ENCODE data around the gene GNAS-AS1.
A peak's percentile ranks its signal among the peaks of the same experiment; 100 is the strongest.

Gene GNAS-AS1

DNA sequence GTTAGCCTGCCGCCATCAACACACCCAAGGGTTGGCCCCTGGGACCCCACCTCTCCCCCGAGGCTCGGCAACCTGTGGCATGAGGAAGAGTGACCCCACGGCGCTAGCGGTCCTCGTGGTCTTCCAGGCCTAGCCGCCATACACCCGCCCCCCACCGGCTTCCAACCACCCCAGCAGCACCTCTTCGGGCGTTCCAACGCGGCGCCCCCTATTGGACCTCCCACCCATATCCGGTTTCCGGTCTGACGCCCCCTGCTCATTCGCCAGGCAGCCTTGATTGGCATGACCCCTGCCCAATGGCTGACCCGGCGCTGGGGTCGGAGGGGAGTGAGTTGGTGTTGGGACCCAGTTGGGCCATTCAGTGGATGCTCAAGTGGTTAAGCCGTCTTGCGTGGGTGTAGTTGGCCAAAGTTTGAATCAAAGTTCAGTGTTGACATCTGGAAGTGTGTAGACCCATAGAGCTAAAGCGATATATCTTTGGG lies at the start of gene GNAS-AS1:
Gene GNAS-AS1, minus strand, starts transcription at position 210 of the 482 bp plus-strand sequence.
- DNase-seq: peak in 46 of 56 donors; percentile 9 to 76 (median 40)

DNA sequence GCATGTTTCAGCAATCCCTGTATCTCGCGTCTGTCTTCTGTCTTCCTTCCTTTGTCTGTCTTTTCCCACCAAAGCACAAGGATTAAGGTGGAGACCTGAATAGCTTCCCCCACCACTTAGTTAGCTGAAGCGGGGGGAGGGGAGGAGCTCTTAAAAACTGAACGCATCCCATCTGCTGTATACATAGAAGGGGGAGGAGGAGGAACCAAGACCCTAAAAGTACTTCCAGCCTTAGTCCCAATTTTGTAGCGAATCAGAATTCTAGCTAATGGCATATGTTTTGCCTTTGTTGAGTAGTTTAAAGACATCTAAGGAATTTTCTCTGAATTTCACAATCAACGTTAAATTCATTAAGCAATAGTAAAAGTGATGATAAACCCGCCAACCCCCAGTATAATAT lies 49.7 kb upstream of the GNAS-AS1 start:
- DNase-seq: no peak

DNA sequence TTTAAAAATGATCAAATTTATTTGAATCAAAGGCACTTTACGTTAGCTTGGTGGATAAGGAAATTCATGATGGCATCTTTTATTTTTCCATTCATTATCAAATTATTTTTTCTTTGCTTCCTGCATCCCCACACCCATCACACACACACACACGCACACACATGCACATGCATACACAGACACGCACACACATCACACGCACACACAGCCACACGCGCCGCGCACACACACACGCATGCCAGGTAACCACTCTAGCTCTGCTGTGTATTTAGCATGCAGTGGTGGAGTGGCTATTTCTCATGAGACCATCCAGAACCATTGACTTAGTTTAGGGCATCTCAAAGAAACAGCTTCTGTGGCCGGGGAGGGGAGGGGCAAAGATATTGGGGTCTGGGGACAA lies 48.8 kb upstream of the GNAS-AS1 start:
- DNase-seq: no peak

DNA sequence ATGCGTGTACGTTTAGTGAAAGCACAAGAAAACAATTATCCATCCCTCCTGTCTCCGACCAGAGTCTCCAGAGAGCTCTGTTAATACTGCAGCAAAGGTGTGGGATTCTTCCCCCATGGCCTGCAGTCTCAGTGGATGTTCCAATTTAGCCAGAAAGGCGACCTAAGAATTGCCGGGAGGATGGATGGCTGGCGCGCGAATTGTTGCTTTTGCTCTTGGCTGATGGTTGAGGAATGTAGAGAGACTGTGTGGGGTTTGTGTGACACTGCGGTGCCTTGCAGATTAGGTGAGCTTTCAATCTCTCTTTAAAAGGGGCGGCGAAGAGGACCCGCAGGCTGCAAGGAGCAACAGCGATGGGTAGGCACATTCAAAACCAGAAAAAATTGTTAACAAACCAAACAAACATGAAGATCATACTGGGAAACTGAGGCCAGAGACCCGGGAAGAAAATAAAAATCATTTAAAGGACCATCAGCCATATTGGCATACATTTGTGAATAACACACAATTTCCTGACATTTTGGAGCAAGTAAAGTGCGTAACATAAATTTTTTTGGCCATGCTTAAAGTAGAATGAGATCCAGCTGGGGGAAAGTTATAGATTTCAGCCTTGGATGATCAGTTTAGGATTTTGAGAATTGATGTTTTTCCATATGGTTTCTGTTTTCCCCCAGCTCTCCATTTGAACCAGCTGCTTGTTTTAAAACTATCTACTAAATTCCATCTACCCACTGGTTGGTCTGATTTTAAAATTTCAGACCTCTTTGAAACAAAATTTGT lies 48.1 kb upstream of the GNAS-AS1 start:
- no peak for DNase-seq

DNA sequence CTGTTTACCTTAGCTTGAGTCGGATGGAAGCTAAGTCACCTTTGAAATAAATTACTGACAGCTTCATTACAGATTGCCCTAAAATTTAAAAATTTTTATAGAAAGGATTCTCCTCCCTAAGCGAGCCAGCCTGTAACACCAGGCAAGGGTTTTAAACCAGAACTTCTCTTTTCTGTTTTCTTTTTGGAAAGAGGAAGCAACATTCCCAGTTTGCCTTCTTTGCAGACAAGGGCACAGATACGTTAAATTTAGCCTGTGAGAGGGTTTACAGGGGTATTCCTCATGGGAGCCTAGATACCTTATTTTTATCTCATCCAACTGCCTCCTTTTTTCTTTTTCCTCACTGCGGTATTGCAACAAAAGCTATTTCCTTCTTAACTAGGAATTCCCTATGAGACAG lies 46.8 kb upstream of the GNAS-AS1 start:
- no peak for DNase-seq

DNA sequence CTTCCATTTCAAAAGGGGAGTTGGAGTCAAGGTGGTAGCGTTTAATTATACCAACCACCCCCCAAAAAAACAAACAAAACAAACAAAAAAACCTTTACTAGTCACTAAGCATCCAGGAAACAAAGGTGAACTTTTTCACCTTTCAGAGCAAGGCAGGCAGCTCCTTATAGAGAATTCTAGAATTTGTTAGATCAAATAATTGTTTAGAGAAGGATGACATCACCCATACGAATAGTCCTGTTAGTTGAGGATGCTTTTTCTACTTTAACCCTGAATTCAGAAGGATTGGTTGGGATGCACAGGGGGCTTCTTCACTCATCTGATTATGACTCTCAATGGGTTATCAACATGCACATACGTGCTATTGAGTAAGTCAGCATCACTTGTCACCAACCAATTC lies 46.1 kb upstream of the GNAS-AS1 start:
- no peak for DNase-seq

DNA sequence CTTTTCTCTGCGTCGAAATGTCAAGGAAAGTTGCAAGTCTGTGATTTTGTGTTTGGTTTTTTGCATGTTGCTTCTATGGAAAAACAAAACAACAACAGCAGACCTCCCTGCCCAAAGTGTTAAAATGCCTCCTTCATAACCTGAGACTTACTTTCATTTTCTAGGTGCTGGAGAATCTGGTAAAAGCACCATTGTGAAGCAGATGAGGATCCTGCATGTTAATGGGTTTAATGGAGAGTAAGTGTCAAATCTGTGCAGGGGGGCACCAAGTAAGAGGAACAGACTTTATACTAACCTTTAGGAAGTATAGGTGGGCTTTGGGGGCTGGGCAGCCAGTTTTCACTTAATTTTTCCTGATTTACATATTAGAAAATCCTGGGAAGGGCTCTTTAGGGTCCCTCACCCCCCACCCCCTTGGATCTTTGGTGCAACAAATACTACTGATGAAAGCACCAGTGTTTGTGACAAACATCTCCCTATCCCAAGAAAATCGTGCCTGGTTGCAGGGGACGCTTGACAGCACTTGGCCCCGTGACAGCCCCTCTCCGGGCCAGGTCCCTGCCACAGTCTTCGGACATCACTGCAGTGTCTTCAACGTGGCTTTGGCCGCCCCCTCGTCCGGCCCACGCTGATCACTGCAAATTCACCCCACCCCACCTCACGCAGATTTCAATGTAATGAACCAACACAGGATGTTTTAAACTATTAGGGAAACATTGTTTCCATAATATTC lies 44.9 kb upstream of the GNAS-AS1 start:
- DNase-seq: peak in 4 of 56 donors; percentile 7 to 36 (median 15)

DNA sequence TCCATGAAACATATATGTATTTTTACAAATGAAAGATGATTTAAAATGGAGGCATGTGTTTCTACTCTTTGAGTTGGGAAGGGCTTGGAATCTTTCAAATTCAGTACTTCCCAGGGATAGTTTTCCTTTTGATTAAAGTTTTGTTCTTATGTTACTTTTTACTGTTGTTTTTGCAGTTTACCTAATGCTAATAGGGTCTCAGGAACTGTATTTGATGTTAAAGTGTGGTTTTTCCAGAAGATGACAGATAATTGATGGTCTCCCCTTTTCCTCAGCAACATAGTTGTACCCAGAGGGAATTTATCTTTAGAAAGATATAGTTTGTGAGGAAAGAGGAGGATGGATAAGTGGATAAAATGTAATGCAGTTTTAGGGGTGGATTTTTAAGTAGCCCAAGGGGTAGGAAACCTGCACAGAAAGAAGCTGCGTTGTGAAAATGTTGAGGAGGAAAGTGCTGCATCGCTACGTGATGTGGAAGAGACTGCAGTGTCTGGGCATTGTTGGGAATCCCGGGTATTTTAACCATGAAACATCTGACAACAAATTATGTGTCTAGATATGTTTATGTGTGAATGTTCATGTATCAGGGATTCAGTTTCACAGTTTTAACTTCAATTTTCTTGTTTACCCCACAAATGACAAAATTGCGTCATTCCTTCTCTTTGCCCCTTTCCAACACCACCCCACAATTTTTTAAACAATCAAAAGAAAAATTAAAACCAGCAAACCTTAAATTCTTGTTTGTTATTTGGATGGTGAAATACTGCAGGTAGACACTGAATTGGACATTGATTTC lies 44.1 kb upstream of the GNAS-AS1 start:
- no peak for DNase-seq

DNA sequence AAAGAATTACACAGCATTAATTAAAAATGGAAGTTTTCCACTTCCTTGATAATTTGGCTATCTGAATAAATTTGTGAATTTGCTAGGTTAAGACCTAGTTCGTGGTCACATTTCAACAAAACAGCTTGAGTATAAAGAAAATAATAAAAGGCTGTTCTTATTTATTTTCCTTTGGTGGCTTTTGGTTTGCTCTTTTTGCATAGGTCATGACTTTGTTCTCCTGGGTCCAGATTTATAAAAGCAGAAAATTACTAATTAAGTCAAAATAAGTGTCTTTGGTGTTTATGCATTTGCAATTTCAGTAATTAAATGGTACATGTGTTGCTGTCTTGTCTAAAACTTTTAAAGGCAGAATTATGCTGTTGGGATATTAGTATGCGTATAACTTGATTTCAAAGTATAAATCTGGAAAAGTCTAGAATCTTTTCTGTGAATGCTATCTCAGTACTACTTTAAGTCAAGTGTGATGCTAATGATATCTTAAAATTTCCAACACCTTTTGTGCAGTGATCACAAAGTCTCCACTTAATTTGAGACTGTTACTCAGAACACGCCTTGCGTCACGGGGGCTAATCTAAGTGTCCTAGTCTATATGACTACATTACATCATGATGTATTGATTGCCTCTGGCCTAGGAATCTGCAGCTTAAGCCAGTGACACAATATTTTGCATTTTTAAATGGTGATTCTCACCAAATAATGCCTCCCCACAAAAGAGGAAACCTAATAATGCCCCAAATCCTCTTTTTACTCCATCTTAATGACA lies 42.8 kb upstream of the GNAS-AS1 start:
- no peak for DNase-seq

DNA sequence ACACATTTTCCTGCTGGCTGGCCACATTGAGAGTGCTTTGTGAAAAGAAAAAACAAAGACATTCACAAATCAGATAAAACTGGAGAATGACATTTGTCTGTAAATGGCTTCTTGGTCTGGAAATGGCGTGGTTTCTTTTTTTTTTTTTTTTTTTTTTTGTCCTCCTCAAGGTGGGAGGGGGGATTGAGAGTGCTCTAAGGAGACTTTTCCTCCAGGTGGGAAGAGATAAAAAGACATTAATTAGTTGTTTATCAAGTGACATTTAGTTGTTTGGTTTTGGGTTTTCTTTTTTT lies 42.2 kb upstream of the GNAS-AS1 start:
- no peak for DNase-seq

DNA sequence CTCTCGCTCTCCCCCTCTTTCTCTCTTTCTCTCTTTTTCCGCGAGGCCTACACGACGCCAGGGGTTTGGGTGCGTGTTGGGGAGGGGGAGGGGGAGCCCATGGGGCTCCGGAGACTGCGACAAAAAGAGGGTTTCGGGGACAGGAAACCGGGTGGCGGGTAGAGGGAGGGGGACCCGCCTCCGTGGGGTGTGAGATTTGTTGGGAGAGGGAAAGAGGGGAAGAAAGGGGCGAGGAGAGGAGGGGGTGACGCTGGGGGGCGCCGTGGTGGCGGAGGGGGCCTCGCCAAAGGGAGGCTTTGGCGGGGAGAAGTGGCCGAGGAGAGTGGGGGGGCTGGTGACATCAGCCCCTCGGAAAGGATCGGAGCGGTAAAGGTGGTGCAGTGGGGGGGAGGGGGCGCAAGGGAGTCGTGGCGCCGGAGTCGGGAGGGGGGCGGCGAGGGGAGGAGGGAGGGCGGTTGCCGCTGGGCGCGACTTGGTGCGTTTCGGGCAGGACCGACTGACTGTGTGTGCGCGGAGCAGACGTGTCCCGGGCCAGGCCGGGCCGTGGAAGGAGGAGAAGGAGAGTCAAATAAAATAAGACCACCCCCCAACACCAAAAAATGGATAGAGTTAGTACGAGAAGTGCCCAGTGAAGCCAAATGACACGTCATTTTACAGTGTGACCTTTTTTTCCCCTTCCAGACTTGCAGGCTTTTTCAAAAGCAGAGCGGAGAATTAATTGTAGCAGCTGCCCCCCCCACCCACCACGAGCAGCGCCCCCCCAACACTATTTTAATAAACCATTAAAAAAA lies 41.6 kb upstream of the GNAS-AS1 start:
- DNase-seq: peak in 42 of 56 donors; percentile 13 to 81 (median 56)

DNA sequence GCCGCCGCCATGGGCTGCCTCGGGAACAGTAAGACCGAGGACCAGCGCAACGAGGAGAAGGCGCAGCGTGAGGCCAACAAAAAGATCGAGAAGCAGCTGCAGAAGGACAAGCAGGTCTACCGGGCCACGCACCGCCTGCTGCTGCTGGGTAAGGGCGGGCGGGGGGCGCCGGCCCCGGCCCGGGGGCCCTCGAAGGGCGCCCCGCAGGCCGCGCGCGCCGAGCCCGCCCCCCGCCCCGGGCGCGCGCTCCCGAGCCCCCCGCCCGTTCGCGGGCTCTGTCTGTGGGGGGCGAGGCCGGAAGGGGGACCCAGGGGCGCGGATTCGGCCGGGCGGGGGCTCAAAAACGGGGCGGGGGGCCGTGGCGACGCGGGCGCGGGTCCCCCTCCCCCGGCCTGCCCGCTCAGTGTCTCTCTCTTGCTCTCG lies 41.0 kb upstream of the GNAS-AS1 start:
- peak in 5 of 56 donors; percentile 22 to 57 (median 54) for DNase-seq

DNA sequence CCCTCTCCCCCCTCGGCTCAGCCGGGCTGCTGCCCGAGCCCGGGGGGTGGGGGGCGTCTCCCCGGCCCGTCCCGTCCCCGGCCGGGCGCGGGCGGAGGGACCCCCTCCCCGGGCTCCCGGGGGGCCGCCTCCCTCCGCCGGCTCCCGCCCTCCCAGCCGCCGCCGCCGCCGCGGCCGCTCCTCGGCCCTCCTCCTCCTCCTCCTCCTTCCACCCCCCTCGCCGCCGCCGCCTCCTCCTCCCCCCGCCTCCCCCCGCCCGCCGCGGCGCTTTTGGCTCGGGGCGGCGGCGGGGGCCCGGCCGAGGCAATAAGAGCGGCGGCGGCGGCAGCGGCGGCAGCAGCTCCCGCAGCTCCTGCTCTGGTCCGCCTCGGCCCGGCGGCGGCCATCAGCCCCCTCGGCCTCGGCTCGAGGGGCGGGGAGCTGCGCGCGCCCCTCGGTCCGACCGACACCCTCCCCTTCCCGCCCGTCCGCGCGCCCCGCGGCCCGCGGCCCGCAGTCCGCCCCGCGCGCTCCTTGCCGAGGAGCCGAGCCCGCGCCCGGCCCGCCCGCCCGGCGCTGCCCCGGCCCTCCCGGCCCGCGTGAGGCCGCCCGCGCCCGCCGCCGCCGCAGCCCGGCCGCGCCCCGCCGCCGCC lies 40.5 kb upstream of the GNAS-AS1 start:
- peak in 42 of 56 donors; percentile 21 to 78 (median 66) for DNase-seq

DNA sequence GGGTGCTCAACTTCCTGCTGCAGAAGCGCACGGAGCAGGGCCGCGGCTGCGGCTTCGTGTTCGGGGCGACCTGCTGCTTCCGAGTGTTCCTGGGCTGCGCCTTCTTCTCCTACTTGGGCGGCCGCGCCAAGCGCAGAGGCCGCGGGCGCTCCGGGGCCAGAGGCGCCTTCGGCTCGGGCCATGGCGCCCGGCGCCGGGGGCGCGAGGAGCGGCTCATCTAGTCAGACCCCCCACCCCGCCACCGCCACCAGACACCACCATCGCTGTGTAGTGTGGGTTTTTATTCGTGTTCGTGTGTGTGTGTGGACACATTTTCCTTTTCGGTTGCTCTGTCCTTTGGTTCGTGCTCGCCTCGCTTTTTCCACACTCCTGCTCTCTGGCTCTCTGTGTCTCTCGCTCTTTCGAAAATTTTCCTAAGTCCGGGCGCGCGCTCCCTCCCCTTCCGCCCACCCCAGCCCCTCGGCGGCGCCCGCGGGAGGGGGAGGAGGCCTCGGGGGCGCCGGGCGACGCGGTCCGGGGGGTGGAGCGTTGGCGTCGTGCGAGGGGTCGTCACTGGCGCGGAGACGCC lies 39.9 kb upstream of the GNAS-AS1 start:
- peak in 42 of 56 donors; percentile 19 to 78 (median 64) for DNase-seq

DNA sequence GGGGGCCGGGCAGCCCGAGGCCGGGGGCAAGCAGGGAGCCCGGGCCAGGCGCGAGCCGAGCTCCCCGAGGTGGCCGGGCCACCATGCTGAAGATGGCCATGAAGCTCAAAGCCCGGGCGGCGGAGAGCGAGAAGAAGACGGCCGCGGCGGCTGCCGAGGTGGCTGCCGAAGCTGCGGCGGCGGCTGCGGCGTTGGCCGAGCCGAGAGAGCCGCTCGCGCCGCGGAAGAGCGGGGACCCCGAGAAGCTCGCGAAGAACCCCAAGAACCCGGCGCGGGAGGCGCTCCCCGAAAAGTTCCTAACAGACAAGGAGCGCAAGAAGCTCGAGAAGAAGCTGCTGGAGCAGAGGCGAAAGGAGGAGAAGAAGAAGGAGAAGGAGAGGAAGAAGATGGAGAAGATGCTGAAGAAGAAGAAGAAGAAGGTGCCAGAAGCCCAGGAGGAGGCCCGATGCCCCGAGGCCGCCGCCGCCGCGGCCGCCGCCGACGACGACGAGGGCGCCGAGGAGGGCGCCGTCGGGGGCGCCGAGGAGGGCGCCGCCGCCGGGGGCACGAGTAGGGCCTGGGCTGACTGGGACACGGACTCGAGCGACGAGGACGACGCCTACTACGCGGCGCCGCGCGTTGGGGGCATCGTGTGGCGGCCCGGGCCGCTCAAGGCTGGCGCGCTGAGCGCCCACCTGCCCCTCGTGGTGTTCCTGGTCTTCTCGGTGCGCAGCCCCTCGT lies 39.3 kb upstream of the GNAS-AS1 start:
- no peak for DNase-seq

DNA sequence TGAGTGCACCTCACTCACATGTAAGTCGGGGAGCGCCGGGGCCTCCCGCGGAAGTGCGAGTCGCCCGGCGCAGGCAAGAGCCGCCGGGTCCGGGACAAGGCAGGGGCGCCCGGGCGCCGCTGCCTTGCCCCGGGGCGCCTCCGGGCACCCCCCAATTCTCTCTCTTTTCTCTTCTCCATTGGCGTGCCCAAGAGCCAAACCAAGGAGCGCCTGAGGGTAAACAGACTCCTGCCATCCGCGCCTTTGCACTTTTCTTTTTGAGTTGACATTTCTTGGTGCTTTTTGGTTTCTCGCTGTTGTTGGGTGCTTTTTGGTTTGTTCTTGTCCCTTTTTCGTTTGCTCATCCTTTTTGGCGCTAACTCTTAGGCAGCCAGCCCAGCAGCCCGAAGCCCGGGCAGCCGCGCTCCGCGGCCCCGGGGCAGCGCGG lies 38.6 kb upstream of the GNAS-AS1 start:
- no peak for DNase-seq

DNA sequence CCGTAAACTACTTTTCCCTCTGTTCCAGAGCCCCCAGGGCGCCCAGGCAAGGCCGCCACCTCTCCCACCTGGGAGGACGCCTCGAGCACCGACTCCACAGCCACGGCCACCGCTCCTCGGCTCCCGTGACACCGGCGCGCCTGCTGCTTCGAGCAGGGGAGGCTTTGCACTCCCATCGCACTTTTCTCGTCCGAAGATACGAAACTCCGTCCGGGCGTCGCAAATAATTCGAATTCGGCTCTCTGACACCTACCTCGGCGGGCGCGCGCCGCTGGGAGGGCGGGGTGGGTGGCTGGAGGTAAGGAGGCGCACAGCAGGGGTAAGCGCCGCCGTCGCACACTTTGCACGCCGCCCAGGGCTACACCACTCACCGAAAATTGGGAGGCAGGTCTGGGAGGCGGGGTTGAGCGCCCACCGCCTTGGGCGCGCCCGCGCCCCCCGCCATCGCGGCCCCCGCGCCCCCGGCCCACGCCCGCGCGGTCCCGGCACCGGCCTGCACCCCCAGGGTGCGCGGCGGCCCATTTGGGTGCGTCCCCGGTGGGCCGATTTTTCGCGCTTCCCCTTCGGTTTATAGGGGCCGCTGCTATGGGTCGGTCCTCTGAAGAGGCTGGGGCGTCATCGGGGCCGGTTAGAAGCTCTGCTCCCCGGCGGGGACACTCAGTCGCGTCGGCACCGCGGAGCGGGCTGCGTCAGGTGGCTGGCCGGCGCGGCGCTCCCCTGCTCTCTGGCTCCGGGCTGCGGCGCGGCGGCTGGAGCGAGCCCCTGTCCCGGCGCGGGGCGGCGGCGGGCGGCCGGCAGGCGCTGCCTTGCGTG lies 38.0 kb upstream of the GNAS-AS1 start:
- DNase-seq: peak in 47 of 56 donors; percentile 14 to 78 (median 54)

DNA sequence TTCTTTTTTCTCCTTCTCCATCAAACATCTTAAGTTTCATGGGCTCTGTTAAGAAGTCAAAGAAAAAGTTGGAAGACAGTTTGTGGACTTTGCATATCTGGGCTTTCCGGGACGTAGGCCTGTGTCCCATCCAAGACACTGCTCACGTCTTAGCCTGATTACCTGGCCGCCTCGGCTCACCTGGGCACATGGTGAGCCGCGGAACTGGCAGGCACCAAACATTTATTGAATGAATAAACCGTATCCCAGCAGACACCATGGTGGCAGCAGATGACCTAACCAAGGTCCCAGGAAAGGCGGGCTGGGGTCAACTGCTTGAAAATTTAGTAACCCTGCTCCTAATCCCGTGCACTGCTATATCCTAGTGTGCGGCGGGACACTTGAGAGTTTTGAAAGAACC lies 37.4 kb upstream of the GNAS-AS1 start:
- DNase-seq: no peak

All from amygdala (tissue), 56 donors.